GM23338 (cell line): ENCODE measurements around the gene EDNRA. TPM values are rescaled to one million over a fixed set of nuclear protein-coding genes. Genes with fewer than 3 reads are reported as not detected.

Experiments
- ATAC-seq: fragments of 200-7000 bp; cut with Tn5 transposase; 3 replicates; pipeline ENCODE4 v1.9.1; 2020
- DNase-seq: peaks from one replicate; pipeline ENCODE4 v3.0.0-alpha.2; 2015; ENCODE audit warnings: low spot score
- H2AFZ ChIP-seq: fragments of 200-600 bp; sonication (generic); 2 replicates; pipeline ENCODE4 v1.8.0; 2016; ENCODE audit warnings: antibody characterized with exemption, mild to moderate bottlenecking, moderate library complexity
- H3F3A ChIP-seq: fragments of 200-600 bp; sonication (generic); replicated peaks from 2 replicates; pipeline ENCODE4 v1.8.0; 2017; ENCODE audit warnings: antibody characterized with exemption, mixed run types, low read depth
- H3K27ac ChIP-seq: fragments of 200-600 bp; sonication (generic); 2 replicates; pipeline ENCODE4 v1.6.1; 2016; ENCODE audit warnings: low read depth
- H3K27me3 ChIP-seq: fragments of 200-600 bp; sonication (generic); 2 replicates; pipeline ENCODE4 v1.8.0; 2016; ENCODE audit warnings: mild to moderate bottlenecking, mixed run types, moderate library complexity; ENCODE audit not compliant: insufficient read depth
- H3K36me3 ChIP-seq: fragments of 200-600 bp; sonication (generic); 2 replicates; pipeline ENCODE4 v1.8.0; 2016; ENCODE audit warnings: mild to moderate bottlenecking; ENCODE audit not compliant: insufficient read depth
- H3K4me1 ChIP-seq: fragments of 200-600 bp; sonication (generic); 2 replicates; pipeline ENCODE4 v1.8.0; 2016; ENCODE audit warnings: mild to moderate bottlenecking, moderate library complexity; ENCODE audit not compliant: insufficient read depth
- H3K4me2 ChIP-seq: fragments of 200-600 bp; sonication (generic); 2 replicates; pipeline ENCODE4 v1.7.1; 2017; ENCODE audit warnings: mixed run types
- H3K4me3 ChIP-seq: fragments of 200-600 bp; sonication (generic); 2 replicates; pipeline ENCODE4 v1.6.1; 2016; ENCODE audit warnings: mixed run types
- H3K79me2 ChIP-seq: fragments of 200-600 bp; sonication (generic); replicated peaks from 2 replicates; pipeline ENCODE4 v1.8.0; 2017; ENCODE audit warnings: mild to moderate bottlenecking; ENCODE audit not compliant: insufficient read depth
- H3K9me2 ChIP-seq: fragments of 200-600 bp; sonication (generic); 2 replicates; pipeline ENCODE4 v1.8.0; 2017; ENCODE audit not compliant: insufficient read depth
- H4K20me1 ChIP-seq: fragments of 200-600 bp; sonication (generic); replicated peaks from 2 replicates; pipeline ENCODE4 v1.8.0; 2017; ENCODE audit warnings: mild to moderate bottlenecking; ENCODE audit not compliant: insufficient read depth
- H3K27ac Mint-ChIP-seq: 2 replicates; pipeline ENCODE4 v1.8.0; 2020; ENCODE audit warnings: inconsistent platforms, mild to moderate bottlenecking, moderate library complexity, mixed read lengths
- H3K27me3 Mint-ChIP-seq: 3 replicates; pipeline ENCODE4 v1.8.0; 2022; ENCODE audit warnings: low read depth, mild to moderate bottlenecking, moderate library complexity, mixed read lengths, inconsistent platforms; ENCODE audit not compliant: insufficient read depth, poor library complexity
- H3K36me3 Mint-ChIP-seq: 3 replicates; pipeline ENCODE4 v1.8.0; 2021; ENCODE audit warnings: low read depth, mild to moderate bottlenecking, inconsistent platforms, moderate library complexity, mixed read lengths
- H3K4me1 Mint-ChIP-seq: 3 replicates; pipeline ENCODE4 v1.8.0; 2020; ENCODE audit warnings: mild to moderate bottlenecking, inconsistent platforms, mixed read lengths
- H3K4me3 Mint-ChIP-seq: 3 replicates; pipeline ENCODE4 v1.8.0; 2021; ENCODE audit warnings: moderate library complexity, mild to moderate bottlenecking, inconsistent platforms, mixed read lengths
- H3K9me3 Mint-ChIP-seq: 3 replicates; pipeline ENCODE4 v1.8.0; 2020; ENCODE audit warnings: moderate library complexity, mild to moderate bottlenecking, inconsistent platforms, mixed read lengths
- CREB1 ChIP-seq: fragments of 250-450 bp; sonication (Bioruptor Pico); IDR thresholded peaks from 2 replicates; pipeline ENCODE4 v1.5.0; 2020; ENCODE audit warnings: low read depth, mild to moderate bottlenecking, moderate library complexity
- EZH2 ChIP-seq: fragments of 200-600 bp; sonication (generic); IDR thresholded peaks from one replicate; pipeline ENCODE4 v1.8.0; 2017; ENCODE audit warnings: antibody characterized with exemption, mild to moderate bottlenecking, low read depth; ENCODE audit not compliant: unreplicated experiment
- EZH2phosphoT487 ChIP-seq: fragments of 200-600 bp; sonication (generic); IDR thresholded peaks from one replicate; pipeline ENCODE4 v1.8.1; 2018; ENCODE audit warnings: antibody characterized with exemption; ENCODE audit not compliant: unreplicated experiment
- JUNB ChIP-seq: IDR thresholded peaks from one replicate; pipeline ENCODE4 v1.6.1; 2016; ENCODE audit warnings: antibody characterized with exemption; ENCODE audit not compliant: unreplicated experiment
- NANOG ChIP-seq: IDR thresholded peaks from 2 replicates; pipeline ENCODE4 v1.6.1; 2016; ENCODE audit warnings: antibody characterized with exemption, borderline replicate concordance
- POLR2AphosphoS5 ChIP-seq: IDR thresholded peaks from 2 replicates; pipeline ENCODE4 v1.6.1; 2016; ENCODE audit warnings: antibody characterized with exemption, low read depth
- STAT1 ChIP-seq: IDR thresholded peaks from one replicate; pipeline ENCODE4 v1.6.1; 2016; ENCODE audit warnings: antibody characterized with exemption; ENCODE audit not compliant: unreplicated experiment
- ZNF114 ChIP-seq: fragments of 250-450 bp; sonication (Bioruptor Pico); IDR thresholded peaks from 2 replicates; pipeline ENCODE4 v1.5.0; 2020; ENCODE audit warnings: mild to moderate bottlenecking, moderate library complexity
- ZNF331 ChIP-seq: fragments of 250-450 bp; sonication (Bioruptor Pico); IDR thresholded peaks from 2 replicates; pipeline ENCODE4 v1.5.0; 2020; ENCODE audit warnings: low read depth, mild to moderate bottlenecking, moderate library complexity
- polyA plus RNA-seq: library from polyadenylated mRNA; unstranded; fragments of >200 nt; fragmentation: Nextera tagmentation; extraction: Ambion mirVana; gene quantifications from 2 replicates; pipeline ENCODE4 v1.2.1, GENCODE V29; 2016
- total RNA-seq: library from RNA; depleted of rRNA; stranded (reverse); fragments of >200 nt; shearing (Covaris generic); gene quantifications from 2 replicates; pipeline ENCODE4 v1.2.3, GENCODE V29; 2014
- TF ChIP-seq, protein P1 (sequence below): IDR thresholded peaks from 2 replicates; pipeline ENCODE4 v1.6.1; 2016; ENCODE audit warnings: antibody characterized with exemption
- TF ChIP-seq, protein P2 (sequence below): IDR thresholded peaks from one replicate; pipeline ENCODE4 v1.6.1; 2018; ENCODE audit warnings: antibody characterized with exemption; ENCODE audit not compliant: unreplicated experiment
- TF ChIP-seq, protein P3 (sequence below): fragments of 250-450 bp; sonication (Bioruptor Pico); IDR thresholded peaks from 2 replicates; pipeline ENCODE4 v1.5.0; 2020; ENCODE audit warnings: mild to moderate bottlenecking, moderate library complexity
- TF ChIP-seq, protein P4 (sequence below), 2 experiments: fragments of 200-600 bp in 1 of 2; sonication (generic) in 1 of 2; conservative IDR thresholded peaks; 2 replicates each; pipeline versions ENCODE4 v1.5.1 to v1.6.1; 2016 to 2017; ENCODE audit warnings: antibody characterized with exemption in 2 of 2, low read depth in 2 of 2, mild to moderate bottlenecking in 2 of 2, moderate library complexity in 1 of 2

Gene EDNRA
- total and polyA plus RNA-seq, 2 experiments from 2014 or later, result 1.5 to 5.0 TPM

DNA sequence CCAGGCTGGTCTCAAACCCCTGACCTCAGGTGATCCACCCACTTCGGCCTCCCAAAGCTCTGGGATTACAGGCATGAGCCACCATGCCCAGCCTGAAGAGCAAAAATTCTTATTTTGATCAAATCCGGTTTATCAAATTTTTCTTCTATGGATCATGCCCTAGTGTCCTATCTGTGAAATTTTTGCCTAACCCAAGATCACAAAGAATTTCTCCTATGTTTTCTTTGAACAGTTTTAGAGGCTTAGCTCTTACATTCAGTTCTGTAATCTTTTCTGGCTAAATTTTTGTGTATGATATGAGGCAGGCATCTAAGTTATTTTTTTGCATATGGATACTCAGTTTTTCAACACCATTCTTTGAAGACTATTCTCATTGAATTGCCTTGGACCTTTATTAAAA is 27.4 kb downstream of the EDNRA start:
- Mint-ChIP-seq H3K9me3 (no peaks in the 10 kb centered on the region), H3K27ac (no peak overlapping the region), H3K36me3 (no peaks in the 10 kb centered on the region), H3K27me3 (peaks cover 3% of the 10 kb centered on the region), H3K4me3 (no peak overlapping the region), H3K4me1 (peaks cover 4% of the 10 kb centered on the region; the same call in 1 of the 3 replicates)
- no peaks in the 10 kb centered on the region for H3K79me2 ChIP-seq
- TF ChIP-seq EZH2phosphoT487 (no peak), CREB1 (CRISPR knock-in tag) (no peak), EZH2 (no peak), JUNB (no peak), POLR2AphosphoS5 (no peak), NANOG (no peak), ZNF114 (CRISPR knock-in tag) (no peak), STAT1 (no peak), ZNF331 (no peak)
- TF ChIP-seq, protein P1, sequence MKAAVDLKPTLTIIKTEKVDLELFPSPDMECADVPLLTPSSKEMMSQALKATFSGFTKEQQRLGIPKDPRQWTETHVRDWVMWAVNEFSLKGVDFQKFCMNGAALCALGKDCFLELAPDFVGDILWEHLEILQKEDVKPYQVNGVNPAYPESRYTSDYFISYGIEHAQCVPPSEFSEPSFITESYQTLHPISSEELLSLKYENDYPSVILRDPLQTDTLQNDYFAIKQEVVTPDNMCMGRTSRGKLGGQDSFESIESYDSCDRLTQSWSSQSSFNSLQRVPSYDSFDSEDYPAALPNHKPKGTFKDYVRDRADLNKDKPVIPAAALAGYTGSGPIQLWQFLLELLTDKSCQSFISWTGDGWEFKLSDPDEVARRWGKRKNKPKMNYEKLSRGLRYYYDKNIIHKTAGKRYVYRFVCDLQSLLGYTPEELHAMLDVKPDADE, result no peak
- TF ChIP-seq, protein P2, sequence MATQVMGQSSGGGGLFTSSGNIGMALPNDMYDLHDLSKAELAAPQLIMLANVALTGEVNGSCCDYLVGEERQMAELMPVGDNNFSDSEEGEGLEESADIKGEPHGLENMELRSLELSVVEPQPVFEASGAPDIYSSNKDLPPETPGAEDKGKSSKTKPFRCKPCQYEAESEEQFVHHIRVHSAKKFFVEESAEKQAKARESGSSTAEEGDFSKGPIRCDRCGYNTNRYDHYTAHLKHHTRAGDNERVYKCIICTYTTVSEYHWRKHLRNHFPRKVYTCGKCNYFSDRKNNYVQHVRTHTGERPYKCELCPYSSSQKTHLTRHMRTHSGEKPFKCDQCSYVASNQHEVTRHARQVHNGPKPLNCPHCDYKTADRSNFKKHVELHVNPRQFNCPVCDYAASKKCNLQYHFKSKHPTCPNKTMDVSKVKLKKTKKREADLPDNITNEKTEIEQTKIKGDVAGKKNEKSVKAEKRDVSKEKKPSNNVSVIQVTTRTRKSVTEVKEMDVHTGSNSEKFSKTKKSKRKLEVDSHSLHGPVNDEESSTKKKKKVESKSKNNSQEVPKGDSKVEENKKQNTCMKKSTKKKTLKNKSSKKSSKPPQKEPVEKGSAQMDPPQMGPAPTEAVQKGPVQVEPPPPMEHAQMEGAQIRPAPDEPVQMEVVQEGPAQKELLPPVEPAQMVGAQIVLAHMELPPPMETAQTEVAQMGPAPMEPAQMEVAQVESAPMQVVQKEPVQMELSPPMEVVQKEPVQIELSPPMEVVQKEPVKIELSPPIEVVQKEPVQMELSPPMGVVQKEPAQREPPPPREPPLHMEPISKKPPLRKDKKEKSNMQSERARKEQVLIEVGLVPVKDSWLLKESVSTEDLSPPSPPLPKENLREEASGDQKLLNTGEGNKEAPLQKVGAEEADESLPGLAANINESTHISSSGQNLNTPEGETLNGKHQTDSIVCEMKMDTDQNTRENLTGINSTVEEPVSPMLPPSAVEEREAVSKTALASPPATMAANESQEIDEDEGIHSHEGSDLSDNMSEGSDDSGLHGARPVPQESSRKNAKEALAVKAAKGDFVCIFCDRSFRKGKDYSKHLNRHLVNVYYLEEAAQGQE, result no peak
- TF ChIP-seq, protein P3, sequence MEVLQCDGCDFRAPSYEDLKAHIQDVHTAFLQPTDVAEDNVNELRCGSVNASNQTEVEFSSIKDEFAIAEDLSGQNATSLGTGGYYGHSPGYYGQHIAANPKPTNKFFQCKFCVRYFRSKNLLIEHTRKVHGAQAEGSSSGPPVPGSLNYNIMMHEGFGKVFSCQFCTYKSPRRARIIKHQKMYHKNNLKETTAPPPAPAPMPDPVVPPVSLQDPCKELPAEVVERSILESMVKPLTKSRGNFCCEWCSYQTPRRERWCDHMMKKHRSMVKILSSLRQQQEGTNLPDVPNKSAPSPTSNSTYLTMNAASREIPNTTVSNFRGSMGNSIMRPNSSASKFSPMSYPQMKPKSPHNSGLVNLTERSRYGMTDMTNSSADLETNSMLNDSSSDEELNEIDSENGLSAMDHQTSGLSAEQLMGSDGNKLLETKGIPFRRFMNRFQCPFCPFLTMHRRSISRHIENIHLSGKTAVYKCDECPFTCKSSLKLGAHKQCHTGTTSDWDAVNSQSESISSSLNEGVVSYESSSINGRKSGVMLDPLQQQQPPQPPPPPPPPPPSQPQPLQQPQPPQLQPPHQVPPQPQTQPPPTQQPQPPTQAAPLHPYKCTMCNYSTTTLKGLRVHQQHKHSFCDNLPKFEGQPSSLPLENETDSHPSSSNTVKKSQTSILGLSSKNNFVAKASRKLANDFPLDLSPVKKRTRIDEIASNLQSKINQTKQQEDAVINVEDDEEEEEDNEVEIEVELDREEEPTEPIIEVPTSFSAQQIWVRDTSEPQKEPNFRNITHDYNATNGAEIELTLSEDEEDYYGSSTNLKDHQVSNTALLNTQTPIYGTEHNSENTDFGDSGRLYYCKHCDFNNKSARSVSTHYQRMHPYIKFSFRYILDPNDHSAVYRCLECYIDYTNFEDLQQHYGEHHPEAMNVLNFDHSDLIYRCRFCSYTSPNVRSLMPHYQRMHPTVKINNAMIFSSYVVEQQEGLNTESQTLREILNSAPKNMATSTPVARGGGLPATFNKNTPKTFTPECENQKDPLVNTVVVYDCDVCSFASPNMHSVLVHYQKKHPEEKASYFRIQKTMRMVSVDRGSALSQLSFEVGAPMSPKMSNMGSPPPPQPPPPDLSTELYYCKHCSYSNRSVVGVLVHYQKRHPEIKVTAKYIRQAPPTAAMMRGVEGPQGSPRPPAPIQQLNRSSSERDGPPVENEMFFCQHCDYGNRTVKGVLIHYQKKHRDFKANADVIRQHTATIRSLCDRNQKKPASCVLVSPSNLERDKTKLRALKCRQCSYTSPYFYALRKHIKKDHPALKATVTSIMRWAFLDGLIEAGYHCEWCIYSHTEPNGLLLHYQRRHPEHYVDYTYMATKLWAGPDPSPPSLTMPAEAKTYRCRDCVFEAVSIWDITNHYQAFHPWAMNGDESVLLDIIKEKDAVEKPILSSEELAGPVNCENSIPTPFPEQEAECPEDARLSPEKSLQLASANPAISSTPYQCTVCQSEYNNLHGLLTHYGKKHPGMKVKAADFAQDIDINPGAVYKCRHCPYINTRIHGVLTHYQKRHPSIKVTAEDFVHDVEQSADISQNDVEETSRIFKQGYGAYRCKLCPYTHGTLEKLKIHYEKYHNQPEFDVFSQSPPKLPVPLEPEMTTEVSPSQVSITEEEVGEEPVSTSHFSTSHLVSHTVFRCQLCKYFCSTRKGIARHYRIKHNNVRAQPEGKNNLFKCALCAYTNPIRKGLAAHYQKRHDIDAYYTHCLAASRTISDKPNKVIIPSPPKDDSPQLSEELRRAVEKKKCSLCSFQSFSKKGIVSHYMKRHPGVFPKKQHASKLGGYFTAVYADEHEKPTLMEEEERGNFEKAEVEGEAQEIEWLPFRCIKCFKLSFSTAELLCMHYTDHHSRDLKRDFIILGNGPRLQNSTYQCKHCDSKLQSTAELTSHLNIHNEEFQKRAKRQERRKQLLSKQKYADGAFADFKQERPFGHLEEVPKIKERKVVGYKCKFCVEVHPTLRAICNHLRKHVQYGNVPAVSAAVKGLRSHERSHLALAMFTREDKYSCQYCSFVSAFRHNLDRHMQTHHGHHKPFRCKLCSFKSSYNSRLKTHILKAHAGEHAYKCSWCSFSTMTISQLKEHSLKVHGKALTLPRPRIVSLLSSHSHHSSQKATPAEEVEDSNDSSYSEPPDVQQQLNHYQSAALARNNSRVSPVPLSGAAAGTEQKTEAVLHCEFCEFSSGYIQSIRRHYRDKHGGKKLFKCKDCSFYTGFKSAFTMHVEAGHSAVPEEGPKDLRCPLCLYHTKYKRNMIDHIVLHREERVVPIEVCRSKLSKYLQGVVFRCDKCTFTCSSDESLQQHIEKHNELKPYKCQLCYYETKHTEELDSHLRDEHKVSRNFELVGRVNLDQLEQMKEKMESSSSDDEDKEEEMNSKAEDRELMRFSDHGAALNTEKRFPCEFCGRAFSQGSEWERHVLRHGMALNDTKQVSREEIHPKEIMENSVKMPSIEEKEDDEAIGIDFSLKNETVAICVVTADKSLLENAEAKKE (CRISPR knock-in tag), result no peak
- TF ChIP-seq, protein P4, sequence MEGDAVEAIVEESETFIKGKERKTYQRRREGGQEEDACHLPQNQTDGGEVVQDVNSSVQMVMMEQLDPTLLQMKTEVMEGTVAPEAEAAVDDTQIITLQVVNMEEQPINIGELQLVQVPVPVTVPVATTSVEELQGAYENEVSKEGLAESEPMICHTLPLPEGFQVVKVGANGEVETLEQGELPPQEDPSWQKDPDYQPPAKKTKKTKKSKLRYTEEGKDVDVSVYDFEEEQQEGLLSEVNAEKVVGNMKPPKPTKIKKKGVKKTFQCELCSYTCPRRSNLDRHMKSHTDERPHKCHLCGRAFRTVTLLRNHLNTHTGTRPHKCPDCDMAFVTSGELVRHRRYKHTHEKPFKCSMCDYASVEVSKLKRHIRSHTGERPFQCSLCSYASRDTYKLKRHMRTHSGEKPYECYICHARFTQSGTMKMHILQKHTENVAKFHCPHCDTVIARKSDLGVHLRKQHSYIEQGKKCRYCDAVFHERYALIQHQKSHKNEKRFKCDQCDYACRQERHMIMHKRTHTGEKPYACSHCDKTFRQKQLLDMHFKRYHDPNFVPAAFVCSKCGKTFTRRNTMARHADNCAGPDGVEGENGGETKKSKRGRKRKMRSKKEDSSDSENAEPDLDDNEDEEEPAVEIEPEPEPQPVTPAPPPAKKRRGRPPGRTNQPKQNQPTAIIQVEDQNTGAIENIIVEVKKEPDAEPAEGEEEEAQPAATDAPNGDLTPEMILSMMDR (conservative IDR thresholded peaks at IDR 0.05; ENCODE audit: low read depth in 2 of 2), result no peak
- H3K27me3 ChIP-seq, result no peaks in the 10 kb centered on the region
- H3K4me2 ChIP-seq, result no peak overlapping the region
- no peaks in the 10 kb centered on the region for H3K36me3 ChIP-seq
- DNase-seq (no peak), ATAC-seq (no peak)
- no peaks in the 10 kb centered on the region for H4K20me1 ChIP-seq
- H3K4me3 ChIP-seq, result no peak overlapping the region
- no peaks in the 10 kb centered on the region for H3K9me2 ChIP-seq
- no peak overlapping the region for H2AFZ ChIP-seq
- H3K27ac ChIP-seq, result no peak overlapping the region
- no peaks in the 10 kb centered on the region for H3F3A ChIP-seq
- no peaks in the 10 kb centered on the region for H3K4me1 ChIP-seq
